IMR-90 (cell line): Measurements from ENCODE around the gene MAP3K7CL. TPM values are rescaled to one million over a fixed set of nuclear protein-coding genes. Genes with fewer than 3 reads are reported as not detected.

Experiments used
- ATAC-seq: fragments of 200-7000 bp; cut with Tn5 transposase; 2 replicates; pipeline ENCODE4 v1.9.1; 2020; ENCODE audit warnings: low read depth, mild to moderate bottlenecking, moderate library complexity
- BruUV-seq: library from RNA; stranded (reverse); fragments of 400-500 nt; replicated peaks from 2 replicates; lab custom pipeline; 2021; lab: Mats Ljungman, UMichigan
- CTCF ChIA-PET: fragments of 300-600 bp; formaldehyde crosslinking; extraction: SDS; loops from one replicate; lab custom pipeline; 2021; ENCODE audit warnings: antibody characterized with exemption; lab: Yijun Ruan, JAX
- POLR2A ChIA-PET: fragments of 300-600 bp; sonication (Branson Sonifier 250); formaldehyde crosslinking; loops from one replicate; lab custom pipeline; 2022; ENCODE audit warnings: antibody characterized with exemption; ENCODE audit not compliant: unreplicated experiment; lab: Charles Lee
- DNase-seq: peaks from one replicate; pipeline ENCODE4 v3.0.0; 2013
- H2AFZ ChIP-seq: replicated peaks from 2 replicates; pipeline ENCODE3; 2013; ENCODE audit warnings: low read length, mild to moderate bottlenecking; ENCODE audit not compliant: poor library complexity
- H2AK5ac ChIP-seq: 2 replicates; pipeline ENCODE4 v1.6.1; 2013; ENCODE audit warnings: low read depth, low read length, inconsistent platforms
- H2AK9ac ChIP-seq: replicated peaks from 2 replicates; pipeline ENCODE3; 2013; ENCODE audit warnings: mild to moderate bottlenecking, low read depth, low read length, moderate library complexity; ENCODE audit not compliant: poor library complexity
- H2BK120ac ChIP-seq: 2 replicates; pipeline ENCODE4 v1.6.1; 2013; ENCODE audit warnings: low read depth, low read length, inconsistent platforms
- H2BK15ac ChIP-seq: 3 replicates; pipeline ENCODE4 v1.6.1; 2013; ENCODE audit warnings: low read depth, low read length, inconsistent platforms
- H2BK20ac ChIP-seq: 2 replicates; pipeline ENCODE4 v1.6.1; 2013; ENCODE audit warnings: low read depth, mild to moderate bottlenecking, inconsistent platforms, low read length, moderate library complexity
- H2BK5ac ChIP-seq: 2 replicates; pipeline ENCODE4 v1.6.1; 2013; ENCODE audit warnings: mild to moderate bottlenecking, low read depth, low read length, inconsistent platforms; ENCODE audit not compliant: poor library complexity, severe bottlenecking
- H3K14ac ChIP-seq: replicated peaks from 2 replicates; pipeline ENCODE4 v1.6.1; 2013; ENCODE audit warnings: low read depth, low read length, inconsistent platforms
- H3K18ac ChIP-seq: 2 replicates; pipeline ENCODE4 v1.6.1; 2013; ENCODE audit warnings: low read depth, low read length, control low read depth
- H3K23ac ChIP-seq: 2 replicates; pipeline ENCODE4 v1.6.1; 2013; ENCODE audit warnings: low read depth, low read length, inconsistent platforms
- H3K27ac ChIP-seq: 2 replicates; pipeline ENCODE4 v1.5.1; 2013; ENCODE audit warnings: mild to moderate bottlenecking, control low read depth, low read length; ENCODE audit not compliant: insufficient read depth
- H3K27me3 ChIP-seq: 2 replicates; pipeline ENCODE4 v1.6.1; 2013; ENCODE audit warnings: low read length; ENCODE audit not compliant: control insufficient read depth, insufficient read depth
- H3K36me3 ChIP-seq: 2 replicates; pipeline ENCODE4 v1.6.1; 2013; ENCODE audit warnings: low read length, mixed read lengths; ENCODE audit not compliant: control insufficient read depth, insufficient read depth
- H3K4ac ChIP-seq: 2 replicates; pipeline ENCODE4 v1.6.1; 2013; ENCODE audit warnings: low read depth, low read length, inconsistent platforms
- H3K4me1 ChIP-seq: 2 replicates; pipeline ENCODE4 v1.6.1; 2013; ENCODE audit warnings: low read length, mixed read lengths; ENCODE audit not compliant: control insufficient read depth, insufficient read depth
- H3K4me2 ChIP-seq: 2 replicates; pipeline ENCODE4 v1.6.1; 2013; ENCODE audit warnings: low read depth, mild to moderate bottlenecking, control low read depth, low read length, moderate library complexity
- H3K4me3 ChIP-seq: 2 replicates; pipeline ENCODE4 v1.5.1; 2013; ENCODE audit warnings: low read depth, mild to moderate bottlenecking, control low read depth, low read length, moderate library complexity; ENCODE audit not compliant: insufficient read depth
- H3K56ac ChIP-seq: 2 replicates; pipeline ENCODE4 v1.6.1; 2013; ENCODE audit warnings: low read length, inconsistent platforms; ENCODE audit not compliant: insufficient read depth; ENCODE audit errors: extremely low read depth
- H3K79me1 ChIP-seq, 2 experiments: 2 replicates each; pipeline ENCODE4 v1.6.1; 2013; ENCODE audit warnings: low read length in 2 of 2, inconsistent platforms in 1 of 2, low read depth in 1 of 2
- H3K9ac ChIP-seq: 2 replicates; pipeline ENCODE4 v1.6.1; 2013; ENCODE audit warnings: low read depth, low read length, control low read depth
- H3K9me1 ChIP-seq: 2 replicates; pipeline ENCODE4 v1.6.1; 2013; ENCODE audit warnings: low read length, inconsistent platforms; ENCODE audit not compliant: insufficient read depth
- H3K9me3 ChIP-seq: 2 replicates; pipeline ENCODE4 v1.6.1; 2013; ENCODE audit warnings: low read length; ENCODE audit not compliant: control insufficient read depth, insufficient read depth
- H4K20me1 ChIP-seq: 2 replicates; pipeline ENCODE4 v1.6.1; 2013; ENCODE audit warnings: low read length, inconsistent platforms; ENCODE audit not compliant: insufficient read depth
- H4K5ac ChIP-seq: 2 replicates; pipeline ENCODE4 v1.6.1; 2013; ENCODE audit warnings: mild to moderate bottlenecking, low read depth, low read length, control low read depth
- H4K8ac ChIP-seq, 2 experiments: 2 replicates each; pipeline ENCODE4 v1.6.1; 2013; ENCODE audit warnings: low read depth in 2 of 2, low read length in 2 of 2, control low read depth in 1 of 2, inconsistent platforms in 1 of 2
- H4K91ac ChIP-seq: 2 replicates; pipeline ENCODE4 v1.6.1; 2013; ENCODE audit warnings: low read depth, low read length, inconsistent platforms; ENCODE audit not compliant: insufficient read depth
- BHLHE40 ChIP-seq: fragments of 150-350 bp; IDR thresholded peaks from 2 replicates; pipeline ENCODE4 v1.6.1; 2016; ENCODE audit warnings: mild to moderate bottlenecking, low read depth, low read length
- CHD1 ChIP-seq: IDR thresholded peaks from 2 replicates; pipeline ENCODE4 v1.6.1; 2012; ENCODE audit warnings: low read depth, low read length, improper control_type of control experiment
- CTCF ChIP-seq: conservative IDR thresholded peaks from 2 replicates; pipeline ENCODE4 v1.5.1; 2012; ENCODE audit warnings: mild to moderate bottlenecking, low read depth, low read length, improper control_type of control experiment
- ELK1 ChIP-seq: fragments of 150-350 bp; IDR thresholded peaks from 2 replicates; pipeline ENCODE4 v1.6.1; 2016; ENCODE audit warnings: low read depth, mild to moderate bottlenecking, low read length, moderate library complexity, borderline replicate concordance
- MXI1 ChIP-seq: IDR thresholded peaks from 2 replicates; pipeline ENCODE4 v1.6.1; 2012; ENCODE audit warnings: low read depth, mild to moderate bottlenecking, low read length, moderate library complexity, borderline replicate concordance
- NFE2L2 ChIP-seq: fragments of 150-350 bp; IDR thresholded peaks from 2 replicates; pipeline ENCODE4 v1.6.1; 2016; ENCODE audit warnings: low read depth, mild to moderate bottlenecking, low read length
- RAD21 ChIP-seq: IDR thresholded peaks from 2 replicates; pipeline ENCODE4 v1.6.1; 2012; ENCODE audit warnings: low read length, improper control_type of control experiment
- RCOR1 ChIP-seq: IDR thresholded peaks from 2 replicates; pipeline ENCODE4 v1.6.1; 2012; ENCODE audit warnings: mild to moderate bottlenecking, low read length, improper control_type of control experiment; ENCODE audit not compliant: insufficient replicate concordance
- RFX5 ChIP-seq: IDR thresholded peaks from 2 replicates; pipeline ENCODE4 v1.8.0; 2012; ENCODE audit warnings: low read depth, mild to moderate bottlenecking, low read length, moderate library complexity
- SMC3 ChIP-seq: fragments of 150-350 bp; IDR thresholded peaks from 2 replicates; pipeline ENCODE4 v1.6.1; 2016; ENCODE audit warnings: low read depth, mild to moderate bottlenecking, antibody characterized with exemption, low read length, moderate library complexity
- WGBS, 2 experiments: methylation state at CpG; one replicate each; pipeline versions ENCODE4 v1.1.5 to v1.1.7; 2013; ENCODE audit warnings: missing lambda C conversion rate in 2 of 2; ENCODE audit not compliant: insufficient read length in 1 of 2; ENCODE audit errors: extremely low coverage in 2 of 2; 5-methylcytosine and 5-hydroxymethylcytosine counted together
- dilution Hi-C: fragments of 300-500 bp; cut with HindIII; formaldehyde crosslinking; loops from one replicate; pipeline ENCODE4 v1.14.3; 2018; ENCODE audit warnings: low sequenced_read_pairs; ENCODE audit not compliant: unreplicated experiment
- in situ Hi-C: fragments of 300-500 bp; cut with MboI; formaldehyde crosslinking; loops from 3 replicates; pipeline ENCODE4 v1.14.3; 2019; ENCODE audit warnings: low sequenced_read_pairs, inconsistent platforms, mixed read lengths
- intact Hi-C: fragments of 100-400 bp; cut with micrococcal nuclease; formaldehyde crosslinking; loops from 2 replicates; pipeline ENCODE4 v1.10.0; 2022
- polyA plus RNA-seq, 3 experiments: library from polyadenylated mRNA; depleted of rRNA; stranded (reverse); fragments of >200 nt; gene quantifications; 2 replicates each; pipeline ENCODE4 v1.2.3, GENCODE V29; 2012; ENCODE audit warnings: low replicate concordance in 1 of 3
- total RNA-seq: library from RNA; depleted of rRNA; stranded (reverse); fragments of >200 nt; gene quantifications from 2 replicates; pipeline ENCODE4 v1.2.3, GENCODE V29; 2012

MAP3K7CL gene
- total and polyA plus RNA-seq, 2 of the 4 experiments (the other 2 are of a cell fraction): 21.0 to 22.3 TPM

DNA sequence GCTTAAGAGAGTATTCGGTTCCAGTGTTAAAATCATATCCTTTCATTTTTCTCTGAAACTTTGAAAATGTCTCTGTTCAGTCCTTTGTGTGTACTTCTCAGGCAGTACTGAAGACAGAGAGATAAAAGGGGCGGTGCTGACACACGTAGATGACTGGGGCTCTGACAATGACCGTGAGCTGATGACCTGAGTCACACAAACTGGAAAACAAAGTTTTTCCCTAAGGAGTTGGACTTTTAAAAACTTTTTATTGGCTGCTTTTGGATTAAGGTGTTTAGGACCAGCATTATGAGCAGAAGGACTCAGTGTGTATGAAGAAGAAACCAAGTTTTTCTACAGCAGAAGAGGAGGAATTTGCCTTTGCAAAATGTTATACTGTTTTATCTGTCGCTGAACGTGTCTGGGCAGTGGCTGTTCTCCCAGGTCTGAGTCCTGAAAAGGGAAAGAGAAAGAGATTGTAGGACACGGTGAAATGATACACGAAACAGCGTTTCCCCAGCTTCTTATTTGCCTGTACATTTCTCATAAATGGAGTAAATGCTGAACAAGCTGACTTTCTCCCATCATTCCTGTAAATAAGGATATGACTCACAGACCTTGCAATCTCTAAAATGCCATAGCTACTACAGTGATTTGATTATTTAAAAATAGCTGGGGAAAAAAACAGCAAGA, 51.5 kb downstream of the MAP3K7CL start (continued):
- TF ChIP-seq ELK1 (no peak), CHD1 (peak; percentile 84; the same call in 1 of the 2 replicates)

- H4K91ac ChIP-seq: peak overlapping the region; percentile 99
- CTCF ChIA-PET: interaction anchor here (0.7 kb wide), 1 partner anchor 1510 kb away, joined by 6 read pairs; no protein-coding TSS in a partner anchor
- H2AFZ ChIP-seq: no peak overlapping the region
- peak overlapping the region; percentile 91 for H3K14ac ChIP-seq
- no peak overlapping the region for H2AK9ac ChIP-seq
- no peaks in the 10 kb centered on the region for H4K20me1 ChIP-seq
- peak overlapping the region; percentile 55 for H3K9ac ChIP-seq
- peak overlapping the region; percentile 88 for H2BK15ac ChIP-seq
- dilution Hi-C loops (no loop called here), intact Hi-C loops (loop anchor here (5.0 kb wide), 1 partner anchor 35 kb away; no protein-coding TSS in a partner anchor), in situ Hi-C loops (no loop called here)
- peak overlapping the region; percentile 99 for H2AK5ac ChIP-seq
- H2BK20ac ChIP-seq: peak overlapping the region; percentile 93
- peak overlapping the region; percentile 98 for H4K5ac ChIP-seq
- peak overlapping the region; percentile 89 for H3K4me2 ChIP-seq
- H3K27ac ChIP-seq: peak overlapping the region; percentile 99
- H3K56ac ChIP-seq: peak overlapping the region; percentile 95
- no TSS peak for BruUV-seq
- no peaks in the 10 kb centered on the region for H3K27me3 ChIP-seq
- peak overlapping the region; percentile 100 for H2BK5ac ChIP-seq
- peaks cover 23% of the 10 kb centered on the region for H3K4me1 ChIP-seq
- H3K9me3 ChIP-seq: no peaks in the 10 kb centered on the region
- ATAC-seq (peak; percentile 3), DNase-seq (peak; percentile 36)
- peak overlapping the region; percentile 98 for H3K18ac ChIP-seq
- H3K9me1 ChIP-seq: peaks cover 12% of the 10 kb centered on the region
- peak overlapping the region; percentile 37; the same call in 1 of the 2 replicates for H3K4me3 ChIP-seq
- H3K4ac ChIP-seq: peak overlapping the region; percentile 96
- H2BK120ac ChIP-seq: peak overlapping the region; percentile 99
- H3K23ac ChIP-seq: peak overlapping the region; percentile 97
- H3K36me3 ChIP-seq: no peaks in the 10 kb centered on the region
- peaks cover 5 to 23% of the 10 kb centered on the region in 2 experiments; a peak in 3 of 4 replicates for H3K79me1 ChIP-seq
- POLR2A ChIA-PET: interaction anchor here (0.7 to 1.4 kb wide), 3 partner anchors 116 to 163 kb away, joined by 3 to 4 read pairs (median 3); no protein-coding TSS in a partner anchor
- H4K8ac ChIP-seq: peak overlapping the region; percentile 87 to 92
- WGBS, 2 experiments: no CpG with 5 or more reads among the region's 4 CpGs
- no peak for TF ChIP-seq CTCF
- no peak for TF ChIP-seq CHD1
- no peak for TF ChIP-seq MXI1
- TF ChIP-seq RFX5: no peak
- no peak for TF ChIP-seq ELK1
- TF ChIP-seq BHLHE40: no peak
- TF ChIP-seq RAD21: no peak
- TF ChIP-seq RCOR1: no peak
- no peak for TF ChIP-seq SMC3
- TF ChIP-seq NFE2L2: no peak
Observed at GRCh38 chr21:29182691-29183092, 52.2 kb downstream of the MAP3K7CL start.
